ENCODE data around the gene PLAGL1.

GRCh38 chr6:143900358-143900757 is 107.7 kb downstream of the PLAGL1 start:
- no peak for TF ChIP-seq CHD2 (IDR thresholded peaks at IDR 0.05; ENCODE audit: low read length, partially characterized antibody)
- TF ChIP-seq CTCF (IDR thresholded peaks at IDR 0.05): no peak
- TF ChIP-seq POLR2A (IDR thresholded peaks at IDR 0.05; ENCODE audit: low read length): no peak
- no peak for TF ChIP-seq REST (IDR thresholded peaks at IDR 0.05)
- no peak for TF ChIP-seq RAD21 (conservative IDR thresholded peaks at IDR 0.05 in 1 of 2, IDR thresholded peaks at IDR 0.05 in 1 of 2)
- no peak for TF ChIP-seq CEBPB (IDR thresholded peaks at IDR 0.05)

Measured in A549 (cell line).